ENCODE results near the gene SORCS3. TPM values are rescaled to one million over a fixed set of nuclear protein-coding genes. Genes with fewer than 3 reads are reported as not detected.

SORCS3 gene
- total RNA-seq, 1 experiment from 2014 or later = not detected

DNA sequence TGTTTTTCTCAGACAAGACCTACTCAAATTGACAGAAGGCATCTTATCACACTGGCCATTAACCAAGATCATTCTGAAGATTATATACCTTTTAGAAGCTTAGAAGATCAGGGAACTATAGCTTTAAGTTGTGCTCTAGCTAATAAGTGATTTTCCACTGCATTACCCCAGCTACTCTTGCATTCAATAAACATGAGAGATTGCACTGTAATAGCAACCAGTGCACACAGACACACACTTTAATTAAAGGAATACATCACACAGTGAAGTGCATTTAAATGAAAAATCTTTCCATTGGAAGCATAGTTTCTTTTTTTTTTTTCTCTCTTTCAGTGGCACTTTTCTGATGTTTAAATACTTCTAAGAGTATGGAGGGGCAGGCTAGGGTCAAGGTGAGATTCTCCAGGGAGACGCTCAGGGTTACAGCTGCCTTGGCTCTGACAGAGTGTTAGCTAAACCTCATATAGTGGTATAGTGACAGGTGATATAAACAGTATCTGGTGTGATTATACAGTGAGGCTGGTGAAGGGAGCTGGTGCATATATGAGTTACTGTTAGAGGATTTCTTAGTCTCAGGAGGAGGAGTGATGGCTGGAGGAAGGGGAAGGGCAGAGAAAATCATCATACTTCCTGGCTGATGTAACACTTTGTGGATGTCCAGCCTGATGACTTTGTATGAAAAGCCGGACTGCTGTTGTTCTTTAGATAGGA, 369.5 kb downstream of the SORCS3 start:
- CTCF ChIA-PET = no interaction called here

More for the DNA sequence above, 369.5 kb downstream of the SORCS3 start:
- Histone ChIP-seq H3K4me1 (ENCODE audit: control insufficient read depth in 1 of 2, insufficient read depth in 2 of 2, low read length in 2 of 2) (no peaks in the 10 kb centered on the region), H3K4me2 (ENCODE audit: low read length) (no peak overlapping the region), H3K9me3 (ENCODE audit: control insufficient read depth in 1 of 2, insufficient read depth in 1 of 2, low read depth in 1 of 2, low read length in 2 of 2) (no peaks in the 10 kb centered on the region), H3K27me3 (ENCODE audit: insufficient read depth, low read length) (0 out of 2 replicates have a peak, but pooled peaks cover 5% of the 10 kb centered on the region), H3K79me2 (ENCODE audit: insufficient read depth, low read length) (no peaks in the 10 kb centered on the region), H4K20me1 (ENCODE audit: insufficient read depth) (no peaks in the 10 kb centered on the region), H3K9ac (ENCODE audit: low read length) (no peak overlapping the region), H3K4me3 (replicated peaks in 1 of 2; ENCODE audit: low read depth in 1 of 2, low read length in 2 of 2) (no peak overlapping the region), H3K36me3 (ENCODE audit: control insufficient read depth in 1 of 2, insufficient read depth in 2 of 2, low read length in 2 of 2) (no peaks in the 10 kb centered on the region), H2AFZ (ENCODE audit: low read depth, low read length, poor library complexity, severe bottlenecking) (no peak overlapping the region), H3K9me2 (ENCODE audit: insufficient read depth) (no peaks in the 10 kb centered on the region), H3K27ac (ENCODE audit: low read depth, low read length) (no peak overlapping the region)
- TF ChIP-seq TCF7L2 (IDR thresholded peaks at IDR 0.05; ENCODE audit: borderline replicate concordance, extremely low read depth, insufficient read depth, insufficient read length) (no peak), FOSL1 (IDR thresholded peaks at IDR 0.05; ENCODE audit: low read depth) (no peak), CEBPB (IDR thresholded peaks at IDR 0.05; ENCODE audit: low read depth) (no peak), RAD21 (IDR thresholded peaks at IDR 0.05; ENCODE audit: low read depth) (no peak), EZH2 (IDR thresholded peaks at IDR 0.05) (no peak), CBX3 (IDR thresholded peaks at IDR 0.05; ENCODE audit: low read depth) (no peak), POLR2AphosphoS5 (IDR thresholded peaks at IDR 0.05; ENCODE audit: low read depth, low read length) (no peak)
- TF ChIP-seq, protein P1, sequence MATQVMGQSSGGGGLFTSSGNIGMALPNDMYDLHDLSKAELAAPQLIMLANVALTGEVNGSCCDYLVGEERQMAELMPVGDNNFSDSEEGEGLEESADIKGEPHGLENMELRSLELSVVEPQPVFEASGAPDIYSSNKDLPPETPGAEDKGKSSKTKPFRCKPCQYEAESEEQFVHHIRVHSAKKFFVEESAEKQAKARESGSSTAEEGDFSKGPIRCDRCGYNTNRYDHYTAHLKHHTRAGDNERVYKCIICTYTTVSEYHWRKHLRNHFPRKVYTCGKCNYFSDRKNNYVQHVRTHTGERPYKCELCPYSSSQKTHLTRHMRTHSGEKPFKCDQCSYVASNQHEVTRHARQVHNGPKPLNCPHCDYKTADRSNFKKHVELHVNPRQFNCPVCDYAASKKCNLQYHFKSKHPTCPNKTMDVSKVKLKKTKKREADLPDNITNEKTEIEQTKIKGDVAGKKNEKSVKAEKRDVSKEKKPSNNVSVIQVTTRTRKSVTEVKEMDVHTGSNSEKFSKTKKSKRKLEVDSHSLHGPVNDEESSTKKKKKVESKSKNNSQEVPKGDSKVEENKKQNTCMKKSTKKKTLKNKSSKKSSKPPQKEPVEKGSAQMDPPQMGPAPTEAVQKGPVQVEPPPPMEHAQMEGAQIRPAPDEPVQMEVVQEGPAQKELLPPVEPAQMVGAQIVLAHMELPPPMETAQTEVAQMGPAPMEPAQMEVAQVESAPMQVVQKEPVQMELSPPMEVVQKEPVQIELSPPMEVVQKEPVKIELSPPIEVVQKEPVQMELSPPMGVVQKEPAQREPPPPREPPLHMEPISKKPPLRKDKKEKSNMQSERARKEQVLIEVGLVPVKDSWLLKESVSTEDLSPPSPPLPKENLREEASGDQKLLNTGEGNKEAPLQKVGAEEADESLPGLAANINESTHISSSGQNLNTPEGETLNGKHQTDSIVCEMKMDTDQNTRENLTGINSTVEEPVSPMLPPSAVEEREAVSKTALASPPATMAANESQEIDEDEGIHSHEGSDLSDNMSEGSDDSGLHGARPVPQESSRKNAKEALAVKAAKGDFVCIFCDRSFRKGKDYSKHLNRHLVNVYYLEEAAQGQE (IDR thresholded peaks at IDR 0.05; ENCODE audit: low read depth) = no peak
- TF ChIP-seq, protein P2, sequence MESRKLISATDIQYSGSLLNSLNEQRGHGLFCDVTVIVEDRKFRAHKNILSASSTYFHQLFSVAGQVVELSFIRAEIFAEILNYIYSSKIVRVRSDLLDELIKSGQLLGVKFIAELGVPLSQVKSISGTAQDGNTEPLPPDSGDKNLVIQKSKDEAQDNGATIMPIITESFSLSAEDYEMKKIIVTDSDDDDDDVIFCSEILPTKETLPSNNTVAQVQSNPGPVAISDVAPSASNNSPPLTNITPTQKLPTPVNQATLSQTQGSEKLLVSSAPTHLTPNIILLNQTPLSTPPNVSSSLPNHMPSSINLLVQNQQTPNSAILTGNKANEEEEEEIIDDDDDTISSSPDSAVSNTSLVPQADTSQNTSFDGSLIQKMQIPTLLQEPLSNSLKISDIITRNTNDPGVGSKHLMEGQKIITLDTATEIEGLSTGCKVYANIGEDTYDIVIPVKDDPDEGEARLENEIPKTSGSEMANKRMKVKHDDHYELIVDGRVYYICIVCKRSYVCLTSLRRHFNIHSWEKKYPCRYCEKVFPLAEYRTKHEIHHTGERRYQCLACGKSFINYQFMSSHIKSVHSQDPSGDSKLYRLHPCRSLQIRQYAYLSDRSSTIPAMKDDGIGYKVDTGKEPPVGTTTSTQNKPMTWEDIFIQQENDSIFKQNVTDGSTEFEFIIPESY (IDR thresholded peaks at IDR 0.05; ENCODE audit: extremely low read depth, insufficient replicate concordance, low read length) = no peak
- TF ChIP-seq, protein P3, sequence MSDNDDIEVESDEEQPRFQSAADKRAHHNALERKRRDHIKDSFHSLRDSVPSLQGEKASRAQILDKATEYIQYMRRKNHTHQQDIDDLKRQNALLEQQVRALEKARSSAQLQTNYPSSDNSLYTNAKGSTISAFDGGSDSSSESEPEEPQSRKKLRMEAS (IDR thresholded peaks at IDR 0.05) = no peak
- TF ChIP-seq, protein P4, sequence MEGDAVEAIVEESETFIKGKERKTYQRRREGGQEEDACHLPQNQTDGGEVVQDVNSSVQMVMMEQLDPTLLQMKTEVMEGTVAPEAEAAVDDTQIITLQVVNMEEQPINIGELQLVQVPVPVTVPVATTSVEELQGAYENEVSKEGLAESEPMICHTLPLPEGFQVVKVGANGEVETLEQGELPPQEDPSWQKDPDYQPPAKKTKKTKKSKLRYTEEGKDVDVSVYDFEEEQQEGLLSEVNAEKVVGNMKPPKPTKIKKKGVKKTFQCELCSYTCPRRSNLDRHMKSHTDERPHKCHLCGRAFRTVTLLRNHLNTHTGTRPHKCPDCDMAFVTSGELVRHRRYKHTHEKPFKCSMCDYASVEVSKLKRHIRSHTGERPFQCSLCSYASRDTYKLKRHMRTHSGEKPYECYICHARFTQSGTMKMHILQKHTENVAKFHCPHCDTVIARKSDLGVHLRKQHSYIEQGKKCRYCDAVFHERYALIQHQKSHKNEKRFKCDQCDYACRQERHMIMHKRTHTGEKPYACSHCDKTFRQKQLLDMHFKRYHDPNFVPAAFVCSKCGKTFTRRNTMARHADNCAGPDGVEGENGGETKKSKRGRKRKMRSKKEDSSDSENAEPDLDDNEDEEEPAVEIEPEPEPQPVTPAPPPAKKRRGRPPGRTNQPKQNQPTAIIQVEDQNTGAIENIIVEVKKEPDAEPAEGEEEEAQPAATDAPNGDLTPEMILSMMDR (IDR thresholded peaks at IDR 0.05 in 2 of 3, conservative IDR thresholded peaks at IDR 0.05 in 1 of 3; ENCODE audit: borderline replicate concordance in 1 of 3, insufficient read depth in 1 of 3, low read depth in 2 of 3, low read length in 2 of 3) = no peak
- DNase-seq (ENCODE audit: low read depth, low spot score) = no peak
- ATAC-seq = no peak
- ChIA-PET POLR2A (no interaction called here), RAD21 (ENCODE audit: low non-redundant PET in 1 of 2, low total read pairs in 2 of 2, uncharacterized antibody in 2 of 2, unreplicated experiment in 2 of 2) (no interaction called here)
- intact Hi-C loops (cut with micrococcal nuclease) = no loop called here
- no TSS peak for BruUV-seq (replicated peaks)
